Measurements from ENCODE around the gene MCHR1. TPM values are rescaled to one million over a fixed set of nuclear protein-coding genes. Genes with fewer than 3 reads are reported as not detected.

The MCHR1 gene
- total RNA-seq, result 0.84 and 1.3 TPM in 2 replicates
- long read RNA-seq, result 0 reads

DNA sequence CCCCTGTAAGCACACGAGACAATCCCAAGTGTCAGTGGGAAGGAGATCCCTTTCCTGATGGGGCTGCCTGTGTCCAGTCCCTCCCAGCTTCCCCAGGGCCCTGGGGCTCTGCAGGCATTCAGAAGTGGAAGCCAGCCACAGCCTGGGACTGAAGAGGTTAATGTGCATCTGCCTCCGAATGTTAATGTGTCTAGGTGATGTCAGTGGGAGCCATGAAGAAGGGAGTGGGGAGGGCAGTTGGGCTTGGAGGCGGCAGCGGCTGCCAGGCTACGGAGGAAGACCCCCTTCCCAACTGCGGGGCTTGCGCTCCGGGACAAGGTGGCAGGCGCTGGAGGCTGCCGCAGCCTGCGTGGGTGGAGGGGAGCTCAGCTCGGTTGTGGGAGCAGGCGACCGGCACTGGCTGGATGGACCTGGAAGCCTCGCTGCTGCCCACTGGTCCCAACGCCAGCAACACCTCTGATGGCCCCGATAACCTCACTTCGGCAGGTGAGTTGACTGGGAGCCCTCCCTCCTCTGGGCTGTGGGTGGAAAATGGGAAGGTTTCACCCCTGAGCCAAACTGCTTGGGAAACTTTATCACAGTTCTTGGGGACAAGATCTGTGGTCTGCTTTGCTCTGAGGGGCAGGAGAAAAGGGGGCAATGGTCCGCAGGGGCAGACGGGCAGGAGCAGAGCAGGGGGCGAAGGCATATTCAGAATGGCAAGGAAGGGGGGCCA is at the start of gene MCHR1:
MCHR1 (plus strand) TSS at position 236 of the 715 bp plus-strand sequence; CDS start at position 405, 169 bp downstream.
- Mint-ChIP-seq H3K36me3 (ENCODE audit: low read depth) (no peaks in the 10 kb centered on the region), H3K27ac (ENCODE audit: unreplicated experiment) (no peak within 1 kb of the TSS), H3K27me3 (ENCODE audit: low read depth) (peaks cover 38% of the 10 kb centered on the region), H3K9me3 (no peaks in the 10 kb centered on the region), H3K4me1 (peaks cover 33% of the 10 kb centered on the region), H3K4me3 (peak within 1 kb of the TSS; percentile 64)
- TF ChIP-seq, protein P1, sequence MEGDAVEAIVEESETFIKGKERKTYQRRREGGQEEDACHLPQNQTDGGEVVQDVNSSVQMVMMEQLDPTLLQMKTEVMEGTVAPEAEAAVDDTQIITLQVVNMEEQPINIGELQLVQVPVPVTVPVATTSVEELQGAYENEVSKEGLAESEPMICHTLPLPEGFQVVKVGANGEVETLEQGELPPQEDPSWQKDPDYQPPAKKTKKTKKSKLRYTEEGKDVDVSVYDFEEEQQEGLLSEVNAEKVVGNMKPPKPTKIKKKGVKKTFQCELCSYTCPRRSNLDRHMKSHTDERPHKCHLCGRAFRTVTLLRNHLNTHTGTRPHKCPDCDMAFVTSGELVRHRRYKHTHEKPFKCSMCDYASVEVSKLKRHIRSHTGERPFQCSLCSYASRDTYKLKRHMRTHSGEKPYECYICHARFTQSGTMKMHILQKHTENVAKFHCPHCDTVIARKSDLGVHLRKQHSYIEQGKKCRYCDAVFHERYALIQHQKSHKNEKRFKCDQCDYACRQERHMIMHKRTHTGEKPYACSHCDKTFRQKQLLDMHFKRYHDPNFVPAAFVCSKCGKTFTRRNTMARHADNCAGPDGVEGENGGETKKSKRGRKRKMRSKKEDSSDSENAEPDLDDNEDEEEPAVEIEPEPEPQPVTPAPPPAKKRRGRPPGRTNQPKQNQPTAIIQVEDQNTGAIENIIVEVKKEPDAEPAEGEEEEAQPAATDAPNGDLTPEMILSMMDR (conservative IDR thresholded peaks at IDR 0.05), result no peak
- DNase-seq (ENCODE audit: low read depth, low spot score), result no peak

GRCh38 chr22:40631925-40632324 is 47.4 kb upstream of the MCHR1 start:
- H3K4me1 Mint-ChIP-seq, result peaks cover 56% of the 10 kb centered on the region
- no peak for DNase-seq (ENCODE audit: low read depth, low spot score)
- H3K27me3 Mint-ChIP-seq (ENCODE audit: low read depth), result no peaks in the 10 kb centered on the region
- H3K9me3 Mint-ChIP-seq, result no peaks in the 10 kb centered on the region
- H3K36me3 Mint-ChIP-seq (ENCODE audit: low read depth), result no peaks in the 10 kb centered on the region
- no peak overlapping the region for H3K4me3 Mint-ChIP-seq
- peak overlapping the region; percentile 32 for H3K27ac Mint-ChIP-seq (ENCODE audit: unreplicated experiment)
- TF ChIP-seq, protein P1 (conservative IDR thresholded peaks at IDR 0.05), result no peak

DNA sequence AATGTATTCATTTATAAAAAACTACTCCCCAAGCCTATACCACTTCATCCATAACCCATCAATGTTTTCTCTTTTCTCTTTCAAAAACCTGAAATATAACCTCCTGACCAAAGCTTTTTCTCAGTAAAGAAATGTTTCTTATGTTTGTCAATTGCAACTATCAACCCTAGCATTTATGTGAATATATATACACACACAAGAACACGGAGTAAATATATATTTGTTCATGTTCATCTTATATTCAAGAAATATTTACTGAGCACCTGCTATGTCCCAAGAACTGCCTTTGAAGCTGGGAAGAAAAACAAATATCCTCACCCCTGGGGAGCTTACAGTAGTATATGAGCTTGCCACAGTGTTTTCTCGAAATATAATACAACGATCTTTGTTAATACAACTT is 46.2 kb upstream of the MCHR1 start:
- Mint-ChIP-seq H3K4me1 (peaks cover 57% of the 10 kb centered on the region), H3K36me3 (ENCODE audit: low read depth) (no peaks in the 10 kb centered on the region), H3K27ac (ENCODE audit: unreplicated experiment) (no peak overlapping the region), H3K4me3 (peak overlapping the region; percentile 10), H3K27me3 (ENCODE audit: low read depth) (no peaks in the 10 kb centered on the region), H3K9me3 (no peaks in the 10 kb centered on the region)
- DNase-seq (ENCODE audit: low read depth, low spot score), result no peak
- TF ChIP-seq, protein P1 (conservative IDR thresholded peaks at IDR 0.05), result no peak

- peak overlapping the region; percentile 91 for H3K4me3 Mint-ChIP-seq
- DNase-seq (ENCODE audit: low read depth, low spot score), result no peak
- TF ChIP-seq, protein P1 (conservative IDR thresholded peaks at IDR 0.05), result no peak
- H3K4me1 Mint-ChIP-seq, result peaks cover 48% of the 10 kb centered on the region
- H3K9me3 Mint-ChIP-seq, result no peaks in the 10 kb centered on the region
- no peak overlapping the region for H3K27ac Mint-ChIP-seq (ENCODE audit: unreplicated experiment)
- H3K27me3 Mint-ChIP-seq (ENCODE audit: low read depth), result no peaks in the 10 kb centered on the region
- no peaks in the 10 kb centered on the region for H3K36me3 Mint-ChIP-seq (ENCODE audit: low read depth)
Observed at GRCh38 chr22:40634119-40634903, 45.0 kb upstream of the MCHR1 start.

- Mint-ChIP-seq H3K27ac (ENCODE audit: unreplicated experiment) (no peak overlapping the region), H3K27me3 (ENCODE audit: low read depth) (no peaks in the 10 kb centered on the region), H3K36me3 (ENCODE audit: low read depth) (no peaks in the 10 kb centered on the region), H3K4me1 (peaks cover 48% of the 10 kb centered on the region), H3K4me3 (peak overlapping the region; percentile 91), H3K9me3 (no peaks in the 10 kb centered on the region)
- TF ChIP-seq, protein P1 (conservative IDR thresholded peaks at IDR 0.05), result no peak
- DNase-seq (ENCODE audit: low read depth, low spot score), result no peak
Observed at GRCh38 chr22:40635043-40635939, 44.0 kb upstream of the MCHR1 start.
